ENCODE measurements around the gene ISLR2.

ISLR2 gene

GRCh38 chr15:74120426-74120825, 10.0 kb upstream of the ISLR2 start (continued):
- TF ChIP-seq ZNF18 (tag by site-specific recombination; IDR thresholded peaks at IDR 0.05) (no peak), ZNF473 (tag by site-specific recombination; IDR thresholded peaks at IDR 0.05) (no peak)

GRCh38 chr15:74121039-74121438, 9.3 kb upstream of the ISLR2 start:
- POLR2A ChIA-PET, result interaction anchor here (1.2 kb wide), 1 partner anchor 81 kb away, joined by 3 read pairs; the partner anchor contains the start of gene STRA6
- no peaks in the 10 kb centered on the region for H3K36me3 ChIP-seq (ENCODE audit: control insufficient read depth in 2 of 2, insufficient read depth in 1 of 2, low read length in 2 of 2)
- peaks cover 10% of the 10 kb centered on the region for H3K4me1 ChIP-seq (ENCODE audit: control insufficient read depth, insufficient read depth, low read length)
- CTCF ChIA-PET, result interaction anchor here (0.5 to 4.7 kb wide), 6 partner anchors 22 to 201 kb away, joined by 3 to 27 read pairs (median 4); no protein-coding TSS in a partner anchor
- H3K9me3 ChIP-seq (ENCODE audit: control insufficient read depth, insufficient read depth, low read depth, low read length), result no peaks in the 10 kb centered on the region
- no peak overlapping the region for H3K27ac ChIP-seq (ENCODE audit: extremely low read depth, low read depth, low read length)
- no peak overlapping the region for H3K4me3 ChIP-seq (ENCODE audit: low read depth, low read length)
- TF ChIP-seq ZBTB20 (tag by site-specific recombination; IDR thresholded peaks at IDR 0.05), result 0 out of 2 replicates have a peak, but pooled peaks have one; percentile 19
- peak; percentile 16; the same call in 1 of the 2 replicates for TF ChIP-seq ZNF341 (tag by site-specific recombination; IDR thresholded peaks at IDR 0.05; ENCODE audit: low read depth)
- no peak for TF ChIP-seq ZNF157 (tag by site-specific recombination; IDR thresholded peaks at IDR 0.05)
- no peak for TF ChIP-seq ZXDB (tag by site-specific recombination; IDR thresholded peaks at IDR 0.05)
- no peak for TF ChIP-seq ZNF830 (tag by site-specific recombination; IDR thresholded peaks at IDR 0.05; ENCODE audit: low read depth)
- TF ChIP-seq YY2 (tag by site-specific recombination; IDR thresholded peaks at IDR 0.05), result no peak
- TF ChIP-seq ZIC2 (tag by site-specific recombination; IDR thresholded peaks at IDR 0.05), result peak; percentile 94
- no peak for TF ChIP-seq ZNF350 (tag by site-specific recombination; IDR thresholded peaks at IDR 0.05)
- TF ChIP-seq ZFHX2 (tag by site-specific recombination; conservative IDR thresholded peaks at IDR 0.05), result peak; percentile 32; the same call in 1 of the 2 replicates
- peak; percentile 28; the same call in 1 of the 2 replicates for TF ChIP-seq EGR2 (tag by site-specific recombination; IDR thresholded peaks at IDR 0.05; ENCODE audit: low read depth)
- TF ChIP-seq GLIS1 (tag by site-specific recombination; IDR thresholded peaks at IDR 0.05), result peak; percentile 63
- TF ChIP-seq ZNF175 (tag by site-specific recombination; IDR thresholded peaks at IDR 0.05), result no peak
- TF ChIP-seq AEBP2 (tag by site-specific recombination; IDR thresholded peaks at IDR 0.05; ENCODE audit: borderline replicate concordance), result no peak
- TF ChIP-seq REPIN1 (tag by site-specific recombination; IDR thresholded peaks at IDR 0.05; ENCODE audit: low read depth), result no peak
- TF ChIP-seq ZBTB8A (tag by site-specific recombination; IDR thresholded peaks at IDR 0.05), result no peak
- no peak for TF ChIP-seq ZNF701 (tag by site-specific recombination; IDR thresholded peaks at IDR 0.05)
- TF ChIP-seq ZNF426 (tag by site-specific recombination; IDR thresholded peaks at IDR 0.05), result no peak
- no peak for TF ChIP-seq ZNF670 (tag by site-specific recombination; IDR thresholded peaks at IDR 0.05; ENCODE audit: low read depth)
- no peak for TF ChIP-seq ZNF148 (tag by site-specific recombination; IDR thresholded peaks at IDR 0.05; ENCODE audit: borderline replicate concordance)
- no peak for TF ChIP-seq ZNF114 (tag by site-specific recombination; IDR thresholded peaks at IDR 0.05)

All from HEK293 (cell line).